Vagina (tissue), 2 donors: Measurements from ENCODE around the gene VRK1.

Experiments
- POLR2A ChIP-seq, 2 donors: fragments of 450-650 bp; IDR thresholded peaks; one replicate each; pipeline ENCODE4 v1.6.1; 2017; ENCODE audit warnings: antibody characterized with exemption in 2 of 2, mild to moderate bottlenecking in 2 of 2, moderate library complexity in 2 of 2
- POLR2AphosphoS5 ChIP-seq, 2 donors: sonication (generic); formaldehyde crosslinking; IDR thresholded peaks; one replicate each; pipeline ENCODE4 v1.9.0; 2017; ENCODE audit warnings: antibody characterized with exemption in 2 of 2, mild to moderate bottlenecking in 2 of 2, low read depth in 1 of 2; ENCODE audit not compliant: insufficient read depth in 1 of 2
- TF ChIP-seq, protein P1 (sequence below), 3 experiments: fragments of 450-650 bp in 2 of 3; fragments of 200-600 bp in 1 of 3; sonication (generic) in 1 of 3; IDR thresholded peaks; one replicate each; pipeline ENCODE4 v1.5.1; 2017 to 2019; ENCODE audit warnings: antibody characterized with exemption in 3 of 3, mild to moderate bottlenecking in 2 of 3, moderate library complexity in 2 of 3

GRCh38 chr14:96929950-96930349, 132.8 kb downstream of the VRK1 start:
- TF ChIP-seq POLR2AphosphoS5 (IDR thresholded peaks at IDR 0.05; ENCODE audit: insufficient read depth in 1 of 2, low read depth in 1 of 2) (no peak), POLR2A (IDR thresholded peaks at IDR 0.05) (no peak)
- TF ChIP-seq, protein P1, sequence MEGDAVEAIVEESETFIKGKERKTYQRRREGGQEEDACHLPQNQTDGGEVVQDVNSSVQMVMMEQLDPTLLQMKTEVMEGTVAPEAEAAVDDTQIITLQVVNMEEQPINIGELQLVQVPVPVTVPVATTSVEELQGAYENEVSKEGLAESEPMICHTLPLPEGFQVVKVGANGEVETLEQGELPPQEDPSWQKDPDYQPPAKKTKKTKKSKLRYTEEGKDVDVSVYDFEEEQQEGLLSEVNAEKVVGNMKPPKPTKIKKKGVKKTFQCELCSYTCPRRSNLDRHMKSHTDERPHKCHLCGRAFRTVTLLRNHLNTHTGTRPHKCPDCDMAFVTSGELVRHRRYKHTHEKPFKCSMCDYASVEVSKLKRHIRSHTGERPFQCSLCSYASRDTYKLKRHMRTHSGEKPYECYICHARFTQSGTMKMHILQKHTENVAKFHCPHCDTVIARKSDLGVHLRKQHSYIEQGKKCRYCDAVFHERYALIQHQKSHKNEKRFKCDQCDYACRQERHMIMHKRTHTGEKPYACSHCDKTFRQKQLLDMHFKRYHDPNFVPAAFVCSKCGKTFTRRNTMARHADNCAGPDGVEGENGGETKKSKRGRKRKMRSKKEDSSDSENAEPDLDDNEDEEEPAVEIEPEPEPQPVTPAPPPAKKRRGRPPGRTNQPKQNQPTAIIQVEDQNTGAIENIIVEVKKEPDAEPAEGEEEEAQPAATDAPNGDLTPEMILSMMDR (IDR thresholded peaks at IDR 0.05), result no peak
